ENCODE data around the gene CPA3.

Gene CPA3

GRCh38 chr3:148865049-148865448 lies at the start of gene CPA3:
CPA3 (plus strand) TSS chr3:148865296; CDS start chr3:148865308, 12 bp downstream.
- no peak for DNase-seq

GRCh38 chr3:148815316-148816110 lies 49.6 kb upstream of the CPA3 start:
- no peak for DNase-seq

GRCh38 chr3:148816427-148816826 lies 48.7 kb upstream of the CPA3 start:
- DNase-seq, result no peak

- no peak for DNase-seq
Measured at GRCh38 chr3:148816981-148817525, 48.0 kb upstream of the CPA3 start.

- DNase-seq, result no peak
Measured at GRCh38 chr3:148820361-148821245, 44.5 kb upstream of the CPA3 start.

- DNase-seq, result no peak
Measured at GRCh38 chr3:148823026-148823425, 42.1 kb upstream of the CPA3 start.

GRCh38 chr3:148825476-148825875 lies 39.6 kb upstream of the CPA3 start:
- no peak for DNase-seq

- no peak for DNase-seq
Measured at GRCh38 chr3:148827585-148827984, 37.5 kb upstream of the CPA3 start, which contains the start of gene CPB1. CPB1 (plus strand) TSS chr3:148827811; CDS start chr3:148827824, 13 bp downstream.

GRCh38 chr3:148828136-148828690 lies 36.9 kb upstream of the CPA3 start:
- no peak for DNase-seq

- DNase-seq, result no peak
Measured at GRCh38 chr3:148829926-148830325, 35.2 kb upstream of the CPA3 start.

- DNase-seq, result no peak
Measured at GRCh38 chr3:148833223-148833622, 31.9 kb upstream of the CPA3 start.

- no peak for DNase-seq
Measured at GRCh38 chr3:148839805-148840204, 25.3 kb upstream of the CPA3 start.

- DNase-seq, result no peak
Measured at GRCh38 chr3:148840451-148840850, 24.6 kb upstream of the CPA3 start.

- no peak for DNase-seq
Measured at GRCh38 chr3:148845756-148846395, 19.2 kb upstream of the CPA3 start.

GRCh38 chr3:148847351-148847750 lies 17.7 kb upstream of the CPA3 start:
- DNase-seq, result no peak

- DNase-seq, result no peak
Measured at GRCh38 chr3:148848410-148848809, 16.7 kb upstream of the CPA3 start.

- no peak for DNase-seq
Measured at GRCh38 chr3:148852271-148852992, 12.7 kb upstream of the CPA3 start.

GRCh38 chr3:148853076-148853475 lies 12.0 kb upstream of the CPA3 start:
- DNase-seq, result no peak

- no peak for DNase-seq
Measured at GRCh38 chr3:148854061-148854460, 11.0 kb upstream of the CPA3 start.

- no peak for DNase-seq
Measured at GRCh38 chr3:148856384-148856783, 8.7 kb upstream of the CPA3 start.

GRCh38 chr3:148857316-148857715 lies 7.8 kb upstream of the CPA3 start:
- DNase-seq, result no peak

- DNase-seq, result peak; percentile 74
Measured at GRCh38 chr3:148861277-148861869, 3.7 kb upstream of the CPA3 start.
